ENCODE data around the gene SMIM10L2A.
"Not testable (repeated sequence)": the region's sequence is repeated elsewhere in the genome, so short reads cannot be mapped to it uniquely, and the experiment has no call there.

SMIM10L2A gene

DNA sequence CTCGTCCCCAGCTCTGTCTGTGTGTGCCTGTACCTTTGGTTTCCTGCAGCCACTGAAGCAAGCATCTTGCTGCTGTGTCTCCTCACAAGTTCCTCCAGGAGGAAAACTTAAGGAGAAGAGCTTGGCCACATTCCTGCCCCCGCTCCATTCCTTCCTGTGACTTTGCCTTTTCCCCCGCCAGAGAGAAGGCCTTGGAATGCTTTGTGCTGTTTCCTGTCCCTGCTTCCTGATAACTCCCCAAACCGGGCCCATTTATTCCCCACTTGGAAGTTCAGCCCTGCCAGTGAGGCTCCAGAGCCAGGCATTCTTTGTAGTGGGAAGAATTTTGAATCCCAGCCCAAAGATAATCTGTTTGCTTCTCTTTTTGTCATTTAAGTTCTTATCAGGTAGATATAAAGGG, 33.1 kb downstream of the SMIM10L2A start:
- DNase-seq (ENCODE audit: low spot score), result no peak

DNA sequence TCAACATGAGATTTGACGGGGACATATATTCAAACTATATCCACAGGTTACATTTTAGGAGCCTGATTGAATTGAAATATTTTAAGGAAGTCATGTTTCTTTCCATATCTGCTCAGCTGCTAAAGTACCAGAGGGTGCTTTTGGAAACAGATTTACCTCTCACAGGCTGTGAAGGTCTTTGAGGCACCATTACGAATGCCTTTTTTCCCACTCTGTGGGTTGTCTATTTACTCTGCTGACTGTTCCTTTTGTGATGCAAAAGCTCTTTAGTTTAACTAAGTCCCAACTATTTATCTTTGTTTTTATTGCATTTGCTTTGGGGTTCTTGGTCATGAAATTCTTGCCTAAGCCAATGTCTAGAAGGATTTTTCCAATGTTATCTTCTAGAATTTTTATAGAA, 40.0 kb downstream of the SMIM10L2A start:
- not testable (repeated sequence) for DNase-seq (ENCODE audit: low spot score)

DNA sequence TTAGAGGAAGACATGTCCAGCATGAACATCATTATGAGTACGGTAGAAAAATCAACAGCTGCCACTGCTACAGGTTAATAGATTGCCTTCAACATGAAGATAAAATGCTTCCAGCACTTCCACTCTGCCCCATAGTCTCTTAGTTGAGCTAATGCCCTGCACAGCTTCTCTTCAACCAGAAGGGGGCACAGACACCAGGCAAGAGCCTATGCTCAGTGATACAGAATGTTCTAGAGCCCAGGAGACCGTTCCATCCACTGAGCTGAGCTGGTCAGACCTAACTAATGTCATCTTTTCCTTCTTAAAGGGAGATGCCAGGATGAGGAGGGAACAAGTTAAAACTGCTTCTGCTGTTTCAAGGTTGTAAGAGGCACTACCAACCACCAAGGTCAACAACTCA, 42.2 kb downstream of the SMIM10L2A start:
- peak; percentile 3 for DNase-seq (ENCODE audit: low spot score)

DNA sequence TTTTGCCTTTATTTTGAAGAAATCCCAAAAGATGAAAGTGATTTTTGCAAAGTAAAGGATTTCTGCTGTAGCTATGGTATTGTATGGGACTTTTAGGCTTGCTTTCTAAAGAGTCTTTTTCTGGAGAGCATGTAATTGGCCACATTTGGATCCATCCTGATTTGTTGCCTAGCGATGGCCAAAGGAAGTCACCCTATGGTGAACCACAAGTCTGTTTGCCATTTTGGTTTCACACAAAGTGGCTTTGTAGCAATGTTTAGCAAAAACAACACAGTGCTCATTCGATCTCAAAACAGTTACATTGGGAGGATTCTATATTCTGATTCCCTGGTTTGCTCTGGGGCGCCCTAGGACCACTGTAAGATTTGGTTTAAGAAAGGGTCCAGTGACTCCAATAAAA, 54.6 kb downstream of the SMIM10L2A start:
- no peak for DNase-seq (ENCODE audit: low spot score)

DNA sequence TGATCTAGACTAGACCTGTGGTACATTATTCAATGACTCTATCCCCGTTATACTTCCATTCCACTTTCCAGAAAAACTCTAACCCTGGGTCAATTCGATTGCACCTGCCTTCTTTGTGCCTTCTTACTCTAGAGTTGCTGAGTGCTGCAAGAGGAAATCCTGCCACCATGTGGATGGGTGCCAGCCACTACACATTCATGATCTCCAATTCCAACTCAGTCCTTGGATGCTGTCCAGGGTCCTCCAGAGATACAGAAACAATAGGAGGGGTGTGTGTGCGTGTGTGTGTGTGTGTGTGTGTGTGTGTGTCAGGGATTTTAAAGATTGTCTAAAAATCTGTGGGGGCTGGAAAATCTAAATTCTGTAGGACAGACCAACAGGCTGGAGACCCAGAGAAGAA, 55.8 kb downstream of the SMIM10L2A start:
- peak; percentile 72 for DNase-seq (ENCODE audit: low spot score)

All from kidney tubule cell (primary cell).